22Rv1 (cell line): ENCODE measurements around the gene ADAMTS2.
"Not testable (repeated sequence)": the region's sequence is repeated elsewhere in the genome, so short reads cannot be mapped to it uniquely, and the experiment has no call there.

Source experiments
- H3K27ac ChIP-seq: fragments of 450-650 bp; 2 replicates; pipeline ENCODE4 v1.5.1; 2017
- ZFX ChIP-seq: fragments of 450-650 bp; IDR thresholded peaks from 2 replicates; pipeline ENCODE4 v1.6.1; 2017; ENCODE audit warnings: antibody characterized with exemption, borderline replicate concordance
- TF ChIP-seq, protein P1 (sequence below): fragments of 450-650 bp; IDR thresholded peaks from 2 replicates; pipeline ENCODE4 v1.5.1; 2017; ENCODE audit warnings: mild to moderate bottlenecking

The ADAMTS2 gene

DNA sequence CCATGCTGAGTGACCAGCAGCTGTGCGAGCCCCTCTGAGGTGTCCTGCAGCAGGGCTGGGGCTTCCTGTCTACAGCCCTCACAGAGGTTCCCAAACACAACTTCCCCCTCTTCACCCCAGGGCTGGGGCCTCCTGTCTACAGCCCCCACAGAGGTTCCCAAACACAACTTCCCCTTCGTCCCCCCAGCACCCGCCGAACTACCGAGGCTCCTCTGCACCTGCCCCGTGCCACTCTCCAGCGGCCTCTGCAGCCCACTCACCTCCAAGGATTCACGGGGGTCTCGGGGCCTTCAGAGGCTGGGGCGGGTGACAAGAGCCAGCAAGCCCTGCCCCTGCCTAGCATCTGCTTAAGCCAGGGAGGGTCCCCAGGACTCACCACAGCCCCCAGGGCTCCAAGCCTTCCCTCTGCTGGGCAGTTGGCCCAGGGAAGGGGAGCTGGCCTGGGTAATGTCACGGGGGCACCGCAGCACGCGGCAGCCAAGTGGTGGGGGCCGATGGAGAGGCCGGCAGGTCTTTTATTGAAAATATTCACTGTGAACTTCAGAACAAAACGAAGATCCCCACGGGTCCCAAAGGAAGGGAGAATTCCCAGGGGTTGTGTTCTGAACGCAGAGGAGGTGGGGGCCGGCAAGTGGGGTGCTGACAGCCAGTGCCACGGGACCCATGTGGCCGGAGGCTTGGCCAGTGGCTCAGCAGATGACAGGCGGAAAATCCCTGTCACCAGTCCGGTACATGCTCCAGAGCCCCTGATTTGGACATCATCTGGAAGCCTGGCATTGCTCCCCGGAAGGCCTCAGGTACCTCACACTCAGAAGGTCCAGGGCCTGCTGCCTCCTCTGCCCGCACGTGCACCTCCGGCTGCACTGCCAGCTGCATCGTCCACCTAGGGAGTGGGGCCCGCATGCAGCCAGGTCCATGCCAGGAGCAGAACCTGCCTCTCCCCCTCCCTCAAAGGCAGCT is 125.3 kb downstream of the ADAMTS2 start:
- H3K27ac ChIP-seq, result no peak overlapping the region
- TF ChIP-seq, protein P1, sequence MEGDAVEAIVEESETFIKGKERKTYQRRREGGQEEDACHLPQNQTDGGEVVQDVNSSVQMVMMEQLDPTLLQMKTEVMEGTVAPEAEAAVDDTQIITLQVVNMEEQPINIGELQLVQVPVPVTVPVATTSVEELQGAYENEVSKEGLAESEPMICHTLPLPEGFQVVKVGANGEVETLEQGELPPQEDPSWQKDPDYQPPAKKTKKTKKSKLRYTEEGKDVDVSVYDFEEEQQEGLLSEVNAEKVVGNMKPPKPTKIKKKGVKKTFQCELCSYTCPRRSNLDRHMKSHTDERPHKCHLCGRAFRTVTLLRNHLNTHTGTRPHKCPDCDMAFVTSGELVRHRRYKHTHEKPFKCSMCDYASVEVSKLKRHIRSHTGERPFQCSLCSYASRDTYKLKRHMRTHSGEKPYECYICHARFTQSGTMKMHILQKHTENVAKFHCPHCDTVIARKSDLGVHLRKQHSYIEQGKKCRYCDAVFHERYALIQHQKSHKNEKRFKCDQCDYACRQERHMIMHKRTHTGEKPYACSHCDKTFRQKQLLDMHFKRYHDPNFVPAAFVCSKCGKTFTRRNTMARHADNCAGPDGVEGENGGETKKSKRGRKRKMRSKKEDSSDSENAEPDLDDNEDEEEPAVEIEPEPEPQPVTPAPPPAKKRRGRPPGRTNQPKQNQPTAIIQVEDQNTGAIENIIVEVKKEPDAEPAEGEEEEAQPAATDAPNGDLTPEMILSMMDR, result no peak
- no peak for TF ChIP-seq ZFX

DNA sequence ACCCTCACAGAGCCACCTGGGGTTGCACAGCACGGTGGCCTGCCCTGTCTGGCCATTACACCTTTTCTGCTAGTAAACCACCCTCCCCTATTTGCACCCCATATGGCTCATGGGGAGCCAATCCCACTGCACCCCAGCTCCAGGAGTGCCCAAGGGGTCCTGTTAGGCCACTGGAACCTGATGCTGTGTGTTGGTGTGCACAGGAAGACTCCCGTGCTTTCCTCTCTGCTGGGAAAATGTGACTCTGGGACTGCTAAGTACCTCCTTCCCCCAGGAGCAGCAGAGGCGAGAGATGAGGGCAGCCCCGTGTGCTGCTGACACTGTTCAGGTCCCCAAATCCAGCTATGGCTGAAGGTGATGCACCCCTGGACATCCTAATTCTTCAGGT is 126.3 kb downstream of the ADAMTS2 start:
- no peak overlapping the region for H3K27ac ChIP-seq

DNA sequence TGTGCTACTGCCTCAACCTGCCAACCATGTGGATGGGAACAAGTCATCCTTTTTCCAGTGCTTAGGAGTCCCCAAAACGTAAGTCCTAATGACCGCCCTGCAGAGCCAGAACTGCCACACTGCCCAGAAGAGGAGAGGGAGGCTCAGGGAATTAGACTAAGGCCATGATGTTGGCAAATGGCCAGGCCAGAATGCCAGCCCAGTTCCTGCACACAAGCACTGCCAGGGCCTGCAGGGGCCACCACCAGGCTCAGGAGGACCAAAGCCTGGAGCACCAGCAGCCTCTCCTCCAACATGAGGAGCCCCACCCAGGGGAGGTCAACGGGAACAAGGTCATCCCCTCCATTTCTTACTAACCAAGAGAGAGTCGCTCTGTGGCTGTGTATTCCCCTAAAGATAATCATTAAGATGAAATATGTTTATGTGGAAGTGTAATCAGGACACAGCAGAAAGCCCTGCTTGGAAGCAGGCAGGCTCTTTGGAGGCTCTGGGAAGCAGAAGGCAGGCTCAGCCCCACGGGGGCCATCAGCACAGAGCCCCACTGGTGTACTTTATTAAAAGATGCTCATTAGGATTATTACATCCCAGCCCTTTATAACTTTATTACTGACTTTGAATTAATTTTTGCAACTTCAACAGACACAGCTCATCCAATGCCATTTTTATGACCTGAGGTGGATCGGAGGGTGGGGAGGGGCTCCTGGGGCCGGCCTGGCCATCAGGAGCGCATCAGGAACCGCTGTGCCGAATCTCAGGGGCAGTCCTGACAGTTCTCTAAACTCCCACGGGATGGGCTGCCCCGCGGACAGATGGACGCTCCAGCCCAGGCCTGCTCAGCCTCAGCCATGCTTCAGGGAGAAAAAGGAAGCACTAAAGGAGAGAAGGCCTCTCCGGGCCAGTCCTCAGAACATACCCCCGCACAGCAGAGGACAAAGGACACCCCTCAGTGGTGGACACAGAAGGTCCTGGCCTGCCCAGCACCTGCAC is 127.0 kb downstream of the ADAMTS2 start:
- TF ChIP-seq, protein P1, result no peak
- no peak for TF ChIP-seq ZFX
- H3K27ac ChIP-seq, result no peak overlapping the region

More for the DNA sequence above, 126.3 kb downstream of the ADAMTS2 start:
- TF ChIP-seq, protein P1, result no peak
- TF ChIP-seq ZFX, result no peak

DNA sequence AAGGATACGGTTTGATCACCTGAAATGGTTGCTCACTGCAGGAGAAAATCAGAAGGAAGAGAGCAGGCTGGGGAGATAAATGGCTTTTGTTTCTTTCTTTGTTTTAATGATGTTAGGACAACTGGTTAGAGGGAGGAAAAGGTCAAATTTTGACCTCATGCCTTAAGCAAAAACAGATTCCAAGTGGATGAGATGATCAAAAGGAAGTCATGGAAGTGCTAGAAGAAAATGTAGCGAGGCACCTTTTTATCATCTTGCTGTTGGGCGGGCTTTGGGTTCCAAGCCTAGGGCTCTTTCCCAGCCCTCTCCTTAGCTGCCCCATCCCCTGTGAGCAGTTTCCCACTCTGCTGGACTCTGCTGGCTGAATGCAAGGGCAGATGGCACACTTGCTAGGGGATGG is 127.9 kb downstream of the ADAMTS2 start:
- TF ChIP-seq ZFX, result no peak
- TF ChIP-seq, protein P1, result no peak
- no peak overlapping the region for H3K27ac ChIP-seq

DNA sequence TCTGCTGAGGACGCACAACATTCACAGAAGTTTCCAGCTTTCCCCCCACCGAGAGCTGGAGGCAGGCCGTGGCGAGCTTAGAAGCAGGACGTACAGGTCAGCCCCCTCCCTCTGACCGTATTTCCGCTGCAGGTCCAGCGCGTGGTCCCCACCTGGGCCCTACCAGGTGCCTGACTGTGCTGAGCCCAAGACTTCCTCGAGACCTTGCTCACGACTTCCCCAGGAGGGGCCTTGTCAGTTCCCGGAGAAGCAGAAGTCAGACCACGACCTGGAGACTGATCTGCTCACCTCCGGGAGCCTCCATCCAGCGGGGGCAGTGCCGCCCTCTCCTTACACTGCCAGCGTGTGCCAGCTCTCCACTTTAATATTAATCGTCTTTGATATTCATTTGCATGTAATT is 128.9 kb downstream of the ADAMTS2 start:
- H3K27ac ChIP-seq, result not testable (repeated sequence)

DNA sequence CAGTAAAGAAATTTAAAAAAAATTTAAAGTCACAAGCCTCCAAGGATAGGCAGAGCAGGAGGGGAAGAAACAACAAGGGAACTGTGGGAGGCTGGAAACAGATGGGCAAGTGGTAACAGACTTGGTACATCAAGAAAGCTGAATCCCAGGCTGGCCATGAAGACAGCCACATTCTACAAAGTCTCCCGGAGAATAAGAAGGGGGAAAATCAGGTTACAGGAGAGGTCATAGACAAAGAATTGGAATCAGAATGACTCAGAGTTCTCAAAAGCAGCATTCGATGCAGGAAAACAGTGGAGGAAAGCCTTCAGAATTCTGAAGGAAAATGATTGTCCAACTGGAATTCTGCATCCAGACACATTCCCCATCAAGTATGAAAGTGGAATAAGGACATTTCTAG is 129.7 kb downstream of the ADAMTS2 start:
- TF ChIP-seq, protein P1, result no peak
- TF ChIP-seq ZFX, result no peak
- no peak overlapping the region for H3K27ac ChIP-seq

DNA sequence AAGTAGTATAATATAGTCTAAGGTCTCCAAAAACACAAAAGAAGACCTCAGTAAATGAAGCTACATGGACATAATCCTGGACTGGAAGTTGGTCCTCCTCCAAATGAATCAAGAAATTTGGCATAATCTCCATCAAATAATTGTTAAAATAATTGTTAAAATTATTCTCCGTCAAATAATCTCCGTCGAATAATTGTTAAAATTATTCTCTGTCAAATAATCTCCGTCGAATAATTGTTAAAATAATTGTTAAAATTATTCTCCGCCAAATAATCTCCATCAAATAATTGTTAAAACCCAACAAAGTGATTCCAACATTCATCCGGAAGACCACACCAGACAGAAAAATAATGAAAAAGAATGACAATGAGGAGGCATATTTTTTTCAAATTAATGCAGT is 130.6 kb downstream of the ADAMTS2 start:
- no peak overlapping the region for H3K27ac ChIP-seq
- TF ChIP-seq ZFX, result no peak
- TF ChIP-seq, protein P1, result no peak
